CD14-positive monocyte (primary cell): ENCODE measurements around the gene MTARC1. TPM values are rescaled to one million over a fixed set of nuclear protein-coding genes. Genes with fewer than 3 reads are reported as not detected.

Experiments
- DNase-seq, 3 donors: peaks; one replicate each; pipeline ENCODE4 v3.0.0-alpha.2; 2011 to 2022
- H2AFZ ChIP-seq: 2 replicates; pipeline ENCODE4 v1.6.0; 2012; ENCODE audit warnings: mild to moderate bottlenecking, low read depth, low read length, inconsistent platforms; ENCODE audit not compliant: insufficient read depth, poor library complexity, severe bottlenecking
- H3K27ac ChIP-seq, 2 donors: 1 replicate in 1 of 2; 2 replicates in 1 of 2; pipeline ENCODE4 v1.5.1; 2012 to 2013; ENCODE audit warnings: low read length in 2 of 2, control low read depth in 1 of 2, inconsistent platforms in 1 of 2, low read depth in 1 of 2, mild to moderate bottlenecking in 1 of 2
- H3K27me3 ChIP-seq, 2 donors: one replicate each; pipeline versions ENCODE4 v1.6.0 to v1.6.1; 2011 to 2013; ENCODE audit warnings: low read length in 2 of 2; ENCODE audit not compliant: control insufficient read depth in 2 of 2, insufficient read depth in 2 of 2
- H3K36me3 ChIP-seq, 2 donors: replicated peaks in 1 of 2; 1 replicate in 1 of 2; 2 replicates in 1 of 2; pipeline versions ENCODE4 v1.5.1 to v1.6.1; 2012 to 2013; ENCODE audit warnings: low read length in 2 of 2, control low read depth in 1 of 2, inconsistent platforms in 1 of 2, mild to moderate bottlenecking in 1 of 2; ENCODE audit not compliant: insufficient read depth in 2 of 2, control insufficient read depth in 1 of 2
- H3K4me1 ChIP-seq, 2 donors: 1 replicate in 1 of 2; 2 replicates in 1 of 2; pipeline versions ENCODE4 v1.5.1 to v1.6.1; 2012 to 2013; ENCODE audit warnings: low read length in 2 of 2, control low read depth in 1 of 2, inconsistent platforms in 1 of 2, mild to moderate bottlenecking in 1 of 2, moderate library complexity in 1 of 2; ENCODE audit not compliant: insufficient read depth in 2 of 2, control insufficient read depth in 1 of 2
- H3K4me2 ChIP-seq: replicated peaks from 2 replicates; pipeline ENCODE3; 2012; ENCODE audit warnings: low read length, moderate library complexity, mild to moderate bottlenecking; ENCODE audit not compliant: poor library complexity, severe bottlenecking; ENCODE audit errors: extremely low read depth
- H3K4me3 ChIP-seq, 3 experiments: fragments of 200-600 bp in 1 of 3; sonication (generic) in 1 of 3; replicated peaks in 1 of 3; 1 replicate in 2 of 3; 2 replicates in 1 of 3; pipeline ENCODE4 v1.5.1; 2011 to 2013; ENCODE audit warnings: low read length in 3 of 3, mild to moderate bottlenecking in 3 of 3, control low read depth in 2 of 3, low read depth in 2 of 3, inconsistent platforms in 1 of 3, moderate library complexity in 1 of 3
- H3K79me2 ChIP-seq: 2 replicates; pipeline ENCODE4 v1.6.0; 2012; ENCODE audit warnings: mild to moderate bottlenecking, control low read depth, inconsistent platforms, low read length, moderate library complexity; ENCODE audit not compliant: insufficient read depth
- H3K9ac ChIP-seq: 2 replicates; pipeline ENCODE4 v1.6.0; 2017; ENCODE audit warnings: low read length, mild to moderate bottlenecking; ENCODE audit not compliant: insufficient read depth, poor library complexity, severe bottlenecking
- H3K9me3 ChIP-seq, 2 donors: replicated peaks in 1 of 2; 1 replicate in 1 of 2; 2 replicates in 1 of 2; pipeline versions ENCODE4 v1.5.1 to v1.6.1; 2012 to 2013; ENCODE audit warnings: low read length in 2 of 2, control low read depth in 1 of 2; ENCODE audit not compliant: control insufficient read depth in 1 of 2, insufficient read depth in 1 of 2
- H4K20me1 ChIP-seq: 2 replicates; pipeline ENCODE4 v1.6.0; 2012; ENCODE audit warnings: mild to moderate bottlenecking, low read length, control low read depth, moderate library complexity; ENCODE audit not compliant: insufficient read depth
- H3K27ac Mint-ChIP-seq, 7 donors: one replicate each; pipeline ENCODE4 v1.8.0; 2020; ENCODE audit warnings: mild to moderate bottlenecking in 7 of 7, mixed read lengths in 7 of 7, moderate library complexity in 6 of 7, inconsistent platforms in 2 of 7
- H3K27me3 Mint-ChIP-seq, 3 donors: one replicate each; pipeline ENCODE4 v1.8.0; 2021 to 2022; ENCODE audit warnings: low read depth in 3 of 3, mild to moderate bottlenecking in 3 of 3, mixed read lengths in 3 of 3, moderate library complexity in 3 of 3, inconsistent platforms in 1 of 3
- H3K36me3 Mint-ChIP-seq, 2 donors: one replicate each; pipeline ENCODE4 v1.8.0; 2020; ENCODE audit warnings: mixed read lengths in 2 of 2, inconsistent platforms in 1 of 2, mild to moderate bottlenecking in 1 of 2
- H3K4me1 Mint-ChIP-seq: one replicate; pipeline ENCODE4 v1.8.0; 2020; ENCODE audit warnings: mild to moderate bottlenecking, mixed read lengths
- H3K4me3 Mint-ChIP-seq, 2 donors: one replicate each; pipeline ENCODE4 v1.8.0; 2020; ENCODE audit warnings: mild to moderate bottlenecking in 2 of 2, mixed read lengths in 2 of 2, moderate library complexity in 1 of 2
- H3K9me3 Mint-ChIP-seq, 7 donors: one replicate each; pipeline ENCODE4 v1.8.0; 2020 to 2022; ENCODE audit warnings: mixed read lengths in 7 of 7, mild to moderate bottlenecking in 6 of 7, moderate library complexity in 6 of 7, inconsistent platforms in 2 of 7
- CTCF ChIP-seq: fragments of 200-600 bp; IDR thresholded peaks from one replicate; pipeline ENCODE4 v1.8.0; 2022; ENCODE audit warnings: antibody characterized with exemption, mild to moderate bottlenecking
- WGBS: methylation state at CpG from one replicate; pipeline ENCODE4 v1.1.5; 2013; ENCODE audit warnings: missing lambda C conversion rate; ENCODE audit not compliant: insufficient coverage; 5-methylcytosine and 5-hydroxymethylcytosine counted together
- intact Hi-C, 2 donors: fragments of 100-400 bp; cut with micrococcal nuclease; formaldehyde crosslinking; loops; one replicate each; pipeline versions ENCODE4 v1.15.0 to v1.15.1; 2023
- polyA plus RNA-seq, 3 donors: library from polyadenylated mRNA; depleted of rRNA in 1 of 3; unstranded in 2 of 3; stranded (reverse) in 1 of 3; fragments of 300-500 nt in 2 of 3; fragments of >200 nt in 1 of 3; fragmentation: Illumina TruSeq in 2 of 3; gene quantifications; 1 replicate in 2 of 3; 2 replicates in 1 of 3; pipeline ENCODE4 v1.2.3, GENCODE V29; 2012 to 2021

MTARC1 gene
- polyA plus RNA-seq, 3 donors, result 25.2 to 80.6 (median 70.9) TPM

- Mint-ChIP-seq H3K36me3 (peaks cover 6 to 16% of the 10 kb centered on the region in 2 donors), H3K27me3 (no peaks in the 10 kb centered on the region), H3K9me3 (peaks cover 0 to 3% (median 0%) of the 10 kb centered on the region in 7 donors), H3K4me3 (peak overlapping the region; percentile 3 to 32), H3K27ac (peak overlapping the region; percentile 72 to 87 (median 81)), H3K4me1 (peaks cover 73% of the 10 kb centered on the region)
- WGBS, result 63% methylated on average over 6 of the region's 7 CpGs
- intact Hi-C loops, result no loop called here
- Histone ChIP-seq H3K9me3 (no peaks in the 10 kb centered on the region), H3K4me2 (peak overlapping the region; percentile 93), H3K27me3 (no peaks in the 10 kb centered on the region), H4K20me1 (no peaks in the 10 kb centered on the region), H3K4me3 (peak overlapping the region in 1 of 3 experiments; percentile 88), H3K79me2 (peaks cover 74% of the 10 kb centered on the region), H2AFZ (no peak overlapping the region), H3K36me3 (peaks cover 3 to 11% of the 10 kb centered on the region in 2 donors), H3K4me1 (peaks cover 68 to 74% of the 10 kb centered on the region in 2 donors), H3K9ac (no peak overlapping the region), H3K27ac (peak overlapping the region; percentile 46 to 79)
- no peak for DNase-seq
- TF ChIP-seq CTCF, result no peak
Observed at GRCh38 chr1:220788900-220789299, 2.2 kb downstream of the MTARC1 start.

- peak overlapping the region in 1 of 3 experiments; percentile 34 for H3K4me3 ChIP-seq
- DNase-seq, result peak; percentile 30 to 57 (median 50)
- peak overlapping the region; percentile 40 for H3K4me2 ChIP-seq
- H3K27me3 ChIP-seq, result no peaks in the 10 kb centered on the region
- peaks cover 67 to 74% of the 10 kb centered on the region in 2 donors for H3K4me1 ChIP-seq
- peak overlapping the region; percentile 46 to 79 for H3K27ac ChIP-seq
- TF ChIP-seq CTCF, result no peak
- H4K20me1 ChIP-seq, result no peaks in the 10 kb centered on the region
- no peaks in the 10 kb centered on the region for H3K9me3 ChIP-seq
- Mint-ChIP-seq H3K9me3 (peaks cover 0 to 3% (median 0%) of the 10 kb centered on the region in 7 donors), H3K27ac (peak overlapping the region in 6 of 7 donors; percentile 72 to 87 (median 83)), H3K4me3 (peak overlapping the region in 1 of 2 donors; percentile 54), H3K4me1 (peaks cover 75% of the 10 kb centered on the region), H3K27me3 (no peaks in the 10 kb centered on the region), H3K36me3 (peaks cover 6 to 24% of the 10 kb centered on the region in 2 donors)
- H2AFZ ChIP-seq, result no peak overlapping the region
- intact Hi-C loops, result no loop called here
- no peak overlapping the region for H3K9ac ChIP-seq
- peaks cover 81% of the 10 kb centered on the region for H3K79me2 ChIP-seq
- H3K36me3 ChIP-seq, result peaks cover 10 to 19% of the 10 kb centered on the region in 2 donors
- 0% methylated on average over 1 of the region's 2 CpGs for WGBS
Observed at GRCh38 chr1:220789532-220790147, 2.9 kb downstream of the MTARC1 start.
